GM18519 (cell line): Measurements from ENCODE around the gene DCLK2.

Source experiments
- ATAC-seq: cut with Tn5 transposase; IDR thresholded peaks from one replicate; pipeline ENCODE4 v1.9.1; 2021; ENCODE audit warnings: mild to moderate bottlenecking, moderate library complexity; ENCODE audit not compliant: unreplicated experiment, low FRiP score

DCLK2 gene

DNA sequence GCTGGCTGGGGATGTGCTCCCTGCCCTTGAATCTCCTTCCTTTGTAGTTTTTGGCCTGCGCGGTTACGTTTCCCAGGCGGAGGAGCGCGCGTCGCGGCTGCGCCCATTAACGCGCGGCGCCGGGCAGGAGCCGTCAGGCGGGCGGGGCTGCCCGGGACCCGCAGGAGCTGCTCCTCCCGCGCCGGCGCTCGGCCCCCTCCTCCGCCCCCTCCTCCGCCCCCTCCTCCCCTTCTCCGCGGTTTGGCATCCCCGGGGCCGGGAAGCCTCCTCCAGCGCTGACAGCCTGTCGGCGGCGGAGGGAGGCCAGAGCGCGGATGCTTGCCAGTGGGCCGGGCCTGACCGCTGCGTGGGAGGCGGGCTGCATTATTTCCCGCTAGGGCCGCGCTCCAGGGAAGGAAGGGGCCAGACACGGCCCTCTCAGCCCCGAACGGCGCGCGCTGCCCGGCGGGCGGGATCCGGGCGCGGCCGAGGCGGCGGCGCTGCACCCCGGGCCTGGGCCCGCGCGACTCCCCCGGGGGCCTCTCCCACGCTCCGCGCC lies at the start of gene DCLK2:
DCLK2 (plus strand) TSS at position 405 of the 538 bp plus-strand sequence. CDS start 583 bp downstream, outside the sequence.
- no peak for ATAC-seq

DNA sequence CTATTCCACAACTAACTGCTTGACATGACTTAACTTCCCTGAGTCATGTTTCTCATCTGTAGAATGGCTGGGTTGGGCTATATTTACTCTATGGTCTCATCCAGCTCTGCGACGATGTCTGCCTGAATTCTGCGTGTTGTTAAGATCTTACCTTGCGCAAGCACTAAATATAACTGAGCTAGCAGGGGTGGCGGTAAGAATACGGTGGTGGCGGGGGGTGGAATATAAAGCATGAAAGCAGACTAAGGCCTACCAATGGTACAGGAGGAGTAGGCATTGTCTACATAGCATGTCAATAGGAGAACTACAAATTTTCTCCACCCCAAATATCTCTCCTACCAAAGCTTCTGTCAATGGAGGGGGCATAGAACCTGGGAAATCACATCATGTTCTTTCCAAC lies 45.7 kb upstream of the DCLK2 start:
- no peak for ATAC-seq

DNA sequence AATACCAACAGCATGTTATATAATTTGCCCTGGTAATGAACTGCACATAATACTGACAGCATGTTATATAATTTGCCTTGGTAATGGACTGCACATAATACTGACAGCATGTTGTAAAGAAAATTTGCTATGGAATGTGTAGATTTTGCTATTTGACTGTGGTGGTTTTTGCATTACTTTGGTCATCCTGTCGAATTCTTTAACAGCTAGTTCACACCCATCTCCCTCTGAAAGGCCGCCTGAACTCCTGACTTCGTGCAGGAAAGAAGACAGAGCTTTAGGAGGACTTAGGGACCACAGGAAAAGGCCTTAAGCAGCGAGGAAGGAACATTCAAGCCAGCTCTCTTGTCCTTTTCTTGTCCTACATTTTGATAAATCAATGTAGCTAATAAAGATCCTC lies 45.2 kb upstream of the DCLK2 start:
- ATAC-seq, result no peak

DNA sequence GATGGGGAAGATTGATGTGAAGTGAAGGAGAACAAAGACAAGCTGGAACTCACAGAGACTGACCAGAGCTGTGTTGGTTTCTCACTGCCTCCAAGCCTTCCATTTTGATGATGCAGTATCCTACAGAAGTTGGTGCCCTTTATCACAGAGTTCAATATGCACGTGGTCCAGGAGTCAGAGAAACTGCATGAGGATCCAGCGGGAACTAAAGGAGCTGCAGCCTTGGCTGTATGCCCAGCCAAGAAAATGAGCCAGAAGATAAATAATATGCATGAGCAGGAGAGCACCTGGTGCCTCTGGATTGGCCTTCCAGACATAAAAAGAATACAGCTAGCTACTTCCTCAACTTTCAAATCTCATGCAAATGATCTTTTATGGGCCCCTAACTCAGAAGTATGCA lies 44.3 kb upstream of the DCLK2 start:
- ATAC-seq, result no peak

DNA sequence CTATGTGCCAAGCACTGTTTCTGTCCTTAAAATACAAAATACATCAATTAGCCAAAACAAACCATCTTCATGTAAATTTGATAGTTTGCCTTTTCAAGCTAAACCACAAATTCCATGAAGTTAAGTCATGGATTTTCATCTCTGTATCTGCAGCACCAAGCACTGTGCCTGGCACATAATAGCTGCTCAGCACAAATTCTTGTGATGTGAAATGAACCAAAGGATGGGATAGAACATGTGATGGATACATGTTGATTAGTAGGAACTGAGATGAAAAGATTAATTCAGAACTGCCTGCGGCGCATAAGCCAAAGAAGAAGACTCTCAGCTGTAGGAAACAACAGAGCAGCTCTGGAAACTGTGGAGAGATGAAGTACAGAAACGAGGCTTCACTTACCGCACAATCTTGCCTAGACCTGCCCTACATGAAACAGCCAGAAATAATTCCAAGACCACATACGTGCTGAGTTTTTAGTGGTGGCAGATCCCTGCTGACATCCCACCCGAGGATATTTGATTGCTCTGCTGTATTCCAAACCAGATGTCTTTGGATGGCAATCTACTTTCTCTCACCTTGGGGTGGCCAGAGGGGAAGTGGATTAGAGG lies 40.9 kb upstream of the DCLK2 start:
- ATAC-seq, result no peak

DNA sequence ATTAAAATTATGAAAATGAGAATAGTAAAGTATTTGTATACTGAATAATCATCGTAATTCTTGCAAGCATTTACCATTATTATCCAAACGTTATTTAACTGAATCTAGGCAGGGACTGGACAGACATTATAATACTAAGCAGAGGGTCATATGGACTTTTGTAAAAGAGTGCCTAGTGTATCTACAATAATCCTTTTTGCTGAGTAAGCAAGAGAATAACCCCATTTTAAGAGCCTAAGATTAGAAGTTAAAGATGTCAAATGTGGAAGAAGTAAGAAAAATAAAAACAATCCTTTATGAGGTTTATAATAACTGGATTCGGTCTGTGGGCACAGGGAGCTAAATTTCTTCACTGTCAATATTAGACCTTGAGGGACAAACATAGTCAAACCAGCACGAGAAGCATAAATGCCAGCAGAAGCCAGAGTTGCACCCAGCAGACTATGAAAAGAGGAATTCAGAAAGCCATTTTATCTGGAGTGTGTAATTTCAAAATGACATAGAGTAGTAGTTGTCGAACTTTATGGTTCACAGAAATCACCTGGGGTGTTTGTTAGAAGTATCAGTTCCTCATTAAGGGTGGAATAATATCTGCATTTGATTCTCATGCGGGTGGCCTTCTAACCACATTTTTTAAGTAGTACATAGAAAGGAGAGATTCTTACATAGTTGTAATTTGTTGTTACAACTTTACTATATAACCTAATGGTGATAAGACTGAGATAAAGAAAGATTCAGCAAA lies 39.7 kb upstream of the DCLK2 start:
- peak; percentile 93 for ATAC-seq

DNA sequence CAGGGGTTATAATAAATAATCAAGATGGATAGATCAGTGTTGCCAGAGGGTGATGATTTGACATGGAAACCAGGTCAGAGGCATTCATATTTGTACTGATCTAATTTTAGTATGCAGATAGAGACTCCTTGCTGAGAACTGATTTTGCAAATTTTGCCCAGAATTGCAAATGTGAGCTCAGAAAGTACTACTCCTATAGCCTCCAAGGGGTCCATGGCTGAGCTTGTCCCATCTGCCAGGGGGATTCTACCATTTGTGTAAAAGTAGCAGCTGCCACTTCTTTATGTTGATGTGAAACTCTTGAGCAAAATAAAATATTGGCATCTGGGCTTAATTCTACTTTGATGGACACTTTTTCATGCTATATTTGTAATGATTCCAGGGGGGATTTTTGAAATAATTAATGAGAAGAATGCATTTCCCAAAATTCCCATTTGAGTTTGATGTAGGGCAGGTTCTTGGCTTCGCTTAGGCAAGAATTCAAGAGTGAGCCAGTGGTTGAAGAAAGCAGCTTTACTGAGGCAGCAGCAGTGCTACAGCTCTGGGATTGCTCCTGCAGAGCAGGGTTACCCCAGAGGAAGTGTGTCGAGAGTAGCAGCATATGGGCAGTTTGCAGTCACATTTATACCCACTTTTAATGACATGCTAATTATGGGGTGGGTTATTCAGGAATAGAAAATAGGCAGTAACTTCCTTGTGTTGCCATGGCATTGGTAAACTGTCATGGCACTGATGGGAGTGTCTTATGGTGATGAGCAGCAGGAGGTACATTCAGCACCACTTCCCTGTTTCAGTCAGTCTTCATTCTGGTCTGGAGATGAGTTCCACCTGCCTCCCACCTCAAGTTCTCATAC lies 38.7 kb upstream of the DCLK2 start:
- ATAC-seq, result no peak

DNA sequence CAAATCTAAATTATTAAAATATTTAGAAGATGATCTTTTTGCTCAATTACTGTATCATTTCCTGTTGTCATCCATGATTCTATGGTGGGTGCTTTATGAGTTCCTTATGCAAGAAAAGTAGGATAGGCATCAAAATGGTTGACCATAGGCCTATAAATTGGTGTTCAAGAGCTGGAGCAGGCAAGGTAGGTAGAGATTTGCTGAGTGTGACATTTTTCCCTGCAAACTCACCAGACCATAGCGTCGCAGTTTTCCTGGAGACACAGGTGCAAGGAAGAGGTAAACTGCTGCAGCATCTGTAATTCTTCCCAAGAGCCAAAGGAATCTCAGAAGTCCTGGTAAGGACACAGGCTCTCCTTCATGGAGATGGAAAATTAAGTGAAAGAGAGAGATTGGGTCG lies 33.7 kb upstream of the DCLK2 start:
- ATAC-seq, result no peak

DNA sequence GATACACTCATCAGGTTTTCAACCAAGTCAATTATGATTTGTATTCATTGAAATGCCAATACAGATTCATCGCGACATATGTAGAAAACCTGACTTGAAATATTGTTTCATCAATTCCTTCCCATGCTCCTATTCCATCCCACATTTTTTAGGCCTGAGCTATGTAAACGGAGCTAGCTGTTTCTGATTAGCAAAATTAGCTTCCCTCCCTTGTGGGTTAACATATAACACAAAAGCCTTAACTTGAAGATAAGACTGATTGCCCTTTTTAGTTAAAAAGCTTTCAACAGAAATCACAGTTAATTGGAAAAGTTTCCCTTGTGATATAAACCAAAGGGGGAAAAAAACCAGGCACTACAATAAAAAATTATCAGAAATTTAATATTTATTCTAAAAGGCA lies 32.8 kb upstream of the DCLK2 start:
- no peak for ATAC-seq

DNA sequence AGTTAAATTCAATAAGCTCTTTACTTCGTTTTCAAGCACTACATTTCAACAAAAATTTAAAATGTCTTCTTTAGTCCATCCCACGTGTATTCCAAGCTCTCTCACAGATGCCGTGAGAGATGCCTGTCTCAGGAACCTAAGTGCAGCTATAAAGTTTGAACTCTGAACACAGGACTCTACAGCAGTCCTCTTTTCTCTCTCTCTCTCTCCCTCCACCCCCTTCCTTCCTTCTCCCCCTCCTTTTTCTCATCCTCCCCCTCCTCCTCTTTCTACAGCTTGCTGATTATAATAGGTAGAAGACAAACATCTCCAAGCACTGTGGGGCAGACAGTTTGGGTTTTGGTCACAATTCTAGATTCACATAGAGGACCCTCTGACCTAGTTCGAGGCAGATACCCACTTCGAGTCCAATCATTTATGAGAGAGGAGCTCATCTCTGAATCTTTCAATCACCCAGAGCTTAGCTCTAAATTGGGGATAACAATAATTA lies 31.5 kb upstream of the DCLK2 start:
- ATAC-seq, result no peak

DNA sequence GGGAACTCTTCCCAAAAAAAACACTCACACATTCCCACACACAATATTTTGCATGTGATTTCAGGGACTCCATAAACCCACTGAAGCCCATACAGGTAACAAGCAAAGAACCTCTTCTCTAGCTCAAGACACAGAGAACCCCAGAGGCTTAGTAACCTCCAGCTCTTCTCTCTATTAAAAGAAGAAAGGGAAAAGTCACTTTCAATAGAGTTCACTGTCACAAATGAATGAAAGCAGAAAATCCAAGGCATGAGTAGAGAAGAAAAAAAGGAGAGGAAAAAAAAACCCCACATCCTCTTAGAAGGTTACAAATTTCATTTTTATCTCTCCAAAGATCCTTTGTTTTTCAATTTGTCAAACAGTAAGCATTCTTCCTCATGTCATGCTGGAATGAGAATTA lies 30.7 kb upstream of the DCLK2 start:
- no peak for ATAC-seq

DNA sequence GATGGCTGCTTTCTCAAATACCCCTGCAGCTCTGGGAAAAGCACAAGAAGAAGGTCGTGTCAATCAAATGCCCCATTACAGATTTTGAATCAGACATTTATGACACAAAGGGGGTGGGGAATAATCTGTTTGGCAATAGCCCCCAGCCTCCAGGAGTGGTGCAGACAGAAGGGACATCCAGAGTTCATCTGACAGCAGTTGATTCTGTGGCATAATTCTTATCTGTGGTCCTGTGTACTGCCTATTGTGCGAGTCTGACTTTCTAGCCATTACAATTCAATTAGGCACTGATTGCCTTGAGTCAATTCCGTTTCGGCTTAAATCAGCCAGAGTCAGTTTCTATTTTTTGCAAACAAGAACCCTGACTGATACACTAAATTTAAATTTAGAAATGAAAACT lies 28.6 kb upstream of the DCLK2 start:
- ATAC-seq, result no peak

DNA sequence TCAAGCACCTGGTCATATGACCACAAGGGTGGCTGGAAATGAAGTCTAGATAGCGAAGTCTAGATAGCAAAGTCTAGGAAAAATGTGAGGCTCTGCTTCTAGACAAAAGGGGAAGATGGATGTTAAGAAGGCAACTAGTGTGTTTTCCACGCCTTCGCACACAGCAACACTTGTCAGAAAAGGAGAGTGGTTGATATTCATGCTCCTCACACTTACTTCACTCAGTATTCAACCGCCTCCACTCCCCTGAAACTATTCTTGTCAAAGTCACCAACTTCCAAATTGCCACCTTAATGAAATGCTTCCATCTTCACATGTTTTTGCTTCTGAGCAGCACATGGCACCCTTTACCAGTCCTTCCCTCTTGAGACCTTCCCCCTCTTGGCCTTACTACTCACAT lies 27.7 kb upstream of the DCLK2 start:
- no peak for ATAC-seq

DNA sequence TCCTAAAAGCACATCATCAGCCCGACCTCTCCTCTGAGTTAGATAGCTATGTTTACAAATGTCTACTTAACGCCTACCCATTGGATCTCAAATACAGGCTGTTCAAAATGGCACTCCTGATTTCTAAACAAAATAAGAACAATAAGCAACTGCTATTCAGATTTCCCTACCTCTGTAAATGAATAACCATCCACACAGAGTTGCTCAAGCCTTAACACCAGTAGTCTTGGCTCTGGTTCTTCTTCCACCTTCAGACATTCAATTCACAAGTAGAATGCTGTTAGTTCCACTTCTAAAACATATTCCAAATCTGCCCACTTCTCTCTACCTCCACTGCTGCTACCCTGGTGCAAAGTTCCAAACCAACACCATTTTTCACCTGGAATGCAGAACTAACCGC lies 27.1 kb upstream of the DCLK2 start:
- no peak for ATAC-seq

DNA sequence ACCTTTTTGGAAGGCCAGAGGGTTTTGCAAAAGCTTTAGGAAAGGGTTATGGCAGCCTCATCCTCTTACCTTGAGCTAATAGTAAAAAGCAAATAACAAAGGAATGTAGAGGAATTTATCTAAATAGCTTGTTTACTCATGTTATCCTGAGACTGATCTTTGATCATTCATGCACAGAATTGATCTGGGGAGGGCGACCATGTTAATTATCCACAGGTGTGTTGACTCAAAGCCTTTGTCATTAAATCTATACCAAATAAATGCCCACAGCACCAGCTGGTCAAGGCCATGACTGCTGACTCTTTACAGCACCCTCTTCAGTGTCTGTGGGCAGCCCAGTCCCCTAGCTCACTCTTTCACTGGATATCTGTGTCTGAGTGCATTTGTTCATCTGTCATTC lies 22.8 kb upstream of the DCLK2 start:
- no peak for ATAC-seq

DNA sequence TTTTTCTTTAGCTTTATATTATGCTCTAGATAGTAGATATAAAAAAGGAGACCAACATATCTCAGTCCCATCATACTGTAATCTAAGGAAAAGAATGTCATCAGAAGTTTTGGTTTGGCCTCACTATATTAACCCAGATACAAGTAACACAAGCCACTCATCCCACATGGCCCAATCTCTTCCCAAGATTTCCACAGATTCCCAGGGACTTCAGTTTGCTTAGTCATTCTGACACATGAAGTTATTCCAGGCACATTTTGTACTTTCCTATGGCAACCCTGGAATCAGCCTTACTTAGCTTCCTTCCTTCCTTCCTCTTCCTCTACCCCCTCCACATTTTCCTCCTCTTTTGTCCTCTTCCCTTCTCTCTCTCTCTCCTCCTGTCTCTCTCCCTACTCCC lies 21.7 kb upstream of the DCLK2 start:
- ATAC-seq, result no peak

DNA sequence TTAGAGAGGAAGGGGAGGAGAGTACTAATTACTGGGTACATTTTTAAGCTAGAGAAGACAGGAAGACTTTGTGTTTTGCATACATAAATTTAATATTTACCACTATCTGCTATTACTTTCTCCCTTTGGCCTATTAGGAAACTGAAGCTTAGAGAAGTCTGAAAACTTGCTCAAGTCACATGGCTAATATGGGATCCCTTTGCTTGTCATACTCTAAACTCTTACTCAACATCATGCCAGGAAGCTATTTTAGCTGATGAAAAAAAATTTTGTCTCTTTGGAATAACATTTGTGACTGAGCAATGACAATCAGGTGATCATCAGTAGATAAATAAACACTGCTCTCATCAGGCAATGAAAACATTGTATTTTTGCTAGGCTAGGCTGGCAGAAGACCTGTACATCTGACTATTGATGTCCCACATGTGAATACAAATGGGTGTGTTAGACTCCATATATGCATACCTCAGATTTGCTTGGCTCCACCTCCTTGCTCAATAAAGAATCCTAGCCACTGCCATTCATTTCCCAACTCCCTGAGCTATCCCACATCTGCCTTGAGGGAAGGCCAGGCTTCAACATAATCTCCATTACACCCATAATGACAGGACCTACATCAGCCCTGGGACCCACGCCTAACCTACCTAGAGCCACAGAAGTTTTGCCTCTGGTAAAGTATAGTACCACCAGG lies 17.0 kb upstream of the DCLK2 start:
- no peak for ATAC-seq

DNA sequence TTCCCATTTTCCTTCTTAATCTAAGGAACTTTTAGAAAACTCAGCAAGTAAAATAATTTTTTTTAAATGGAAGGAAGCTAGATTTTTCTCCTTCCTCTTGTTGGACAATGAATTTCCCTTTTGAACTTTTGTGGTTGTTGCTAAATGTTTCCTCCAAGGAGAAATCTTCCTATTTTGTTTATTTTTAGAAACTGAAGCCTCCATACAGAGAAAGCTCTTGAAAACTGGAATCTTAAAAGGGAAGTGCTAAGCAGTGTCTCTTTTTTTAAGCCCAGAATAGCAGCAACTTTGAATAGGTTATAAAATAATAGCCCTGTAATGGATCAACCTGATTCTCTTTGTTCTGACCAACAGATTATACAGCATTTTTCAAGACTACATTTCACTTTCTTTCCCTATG lies 15.1 kb upstream of the DCLK2 start:
- ATAC-seq, result no peak

DNA sequence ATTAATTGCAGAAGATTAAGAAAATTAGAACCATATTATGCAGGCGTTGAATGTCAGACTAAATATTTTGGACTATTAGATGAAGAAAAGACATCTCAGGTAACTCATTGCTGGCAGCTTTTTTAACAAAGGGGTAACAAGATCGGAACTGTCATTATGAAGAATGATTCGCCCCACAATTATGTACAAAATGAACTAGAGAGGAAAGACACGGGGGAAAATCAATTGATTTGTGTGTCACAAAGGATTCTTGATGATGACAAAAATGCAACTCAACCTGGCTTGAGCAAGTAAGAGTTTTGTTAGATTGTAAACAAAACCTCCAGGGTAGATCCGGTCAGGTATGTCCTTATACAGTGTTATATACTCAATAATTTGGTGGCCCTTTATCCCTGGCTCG lies 12.5 kb upstream of the DCLK2 start:
- ATAC-seq, result no peak

DNA sequence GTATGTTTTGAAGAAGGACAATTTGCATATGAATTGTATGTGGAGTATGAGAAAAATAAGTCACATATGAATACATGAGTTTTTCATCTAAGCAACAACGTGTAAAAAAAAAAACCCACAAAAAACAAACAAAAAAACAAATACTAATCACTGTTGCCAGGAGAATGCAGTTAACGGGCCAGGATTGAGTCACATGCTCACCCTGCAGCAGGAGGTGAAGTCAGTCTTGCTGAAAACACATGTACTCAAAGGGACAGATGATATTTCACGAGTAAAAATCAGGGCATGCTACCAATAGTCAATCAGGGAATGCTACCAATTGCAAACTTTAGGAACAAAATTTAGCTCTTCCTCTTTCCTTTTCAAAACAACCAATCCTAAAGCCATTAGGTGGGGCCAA lies 10.4 kb upstream of the DCLK2 start:
- no peak for ATAC-seq
